Kidney (tissue), 14 donors: ENCODE measurements around the gene TNFSF13. TPM values are rescaled to one million over a fixed set of nuclear protein-coding genes. Genes with fewer than 3 reads are reported as not detected.
A peak's percentile ranks its signal among the peaks of the same experiment; 100 is the strongest.

Experiments
- DNase-seq, 5 donors: peaks; one replicate each; pipeline ENCODE4 v3.0.0-alpha.2; 2013 to 2020
- FAIRE-seq: peaks from 2 replicates; lab custom pipeline; 2012; peaks lifted over from hg19 to GRCh38; lab: Jason Lieb, UNC
- H3K27ac ChIP-seq, 2 donors: one replicate each; pipeline ENCODE4 v1.7.0; 2013; ENCODE audit warnings: low read depth in 2 of 2, low read length in 2 of 2, inconsistent platforms in 1 of 2
- H3K27me3 ChIP-seq: one replicate; pipeline ENCODE4 v1.7.1; 2013; ENCODE audit warnings: low read length, inconsistent platforms; ENCODE audit not compliant: control insufficient read depth, insufficient read depth
- H3K36me3 ChIP-seq, 3 donors: one replicate each; pipeline versions ENCODE4 v1.7.0 to v1.7.1; 2013; ENCODE audit warnings: low read length in 3 of 3, control low read depth in 1 of 3, inconsistent platforms in 1 of 3; ENCODE audit not compliant: insufficient read depth in 3 of 3, control insufficient read depth in 2 of 3
- H3K4me1 ChIP-seq, 3 donors: one replicate each; pipeline versions ENCODE4 v1.7.0 to v1.7.1; 2013; ENCODE audit warnings: low read length in 3 of 3, inconsistent platforms in 1 of 3, low read depth in 1 of 3; ENCODE audit not compliant: control insufficient read depth in 2 of 3, insufficient read depth in 2 of 3
- H3K4me3 ChIP-seq, 3 donors: one replicate each; pipeline versions ENCODE4 v1.7.0 to v1.8.1; 2013; ENCODE audit warnings: low read length in 3 of 3, control low read depth in 1 of 3, inconsistent platforms in 1 of 3
- H3K9ac ChIP-seq, 3 donors: one replicate each; pipeline versions ENCODE4 v1.7.0 to v1.7.1; 2013; ENCODE audit warnings: low read length in 3 of 3, control low read depth in 1 of 3, inconsistent platforms in 1 of 3
- H3K9me3 ChIP-seq, 3 donors: one replicate each; pipeline versions ENCODE4 v1.7.0 to v1.7.1; 2013; ENCODE audit warnings: low read length in 3 of 3, control low read depth in 1 of 3, inconsistent platforms in 1 of 3; ENCODE audit not compliant: control insufficient read depth in 2 of 3, insufficient read depth in 1 of 3
- intact Hi-C: fragments of 100-400 bp; cut with DNase I; formaldehyde crosslinking; loops from one replicate; pipeline ENCODE4 v1.11.1; 2022
- polyA plus RNA-seq: library from polyadenylated mRNA; stranded (reverse); fragments of 350-450 nt; fragmentation: Illumina TruSeq; extraction: RNeasy Lipid Tissue Mini Kit (QIAGEN cat#74804); gene quantifications from one replicate; pipeline ENCODE4 v1.2.3, GENCODE V29; 2014; ENCODE audit warnings: low read depth, low replicate concordance; ENCODE audit not compliant: insufficient read depth
- total RNA-seq: library from RNA; stranded (reverse); fragmentation: NEBNext Ultra II Directional; extraction: Animal tissue kit (Norgen Biotek cat#: 25700); gene quantifications from one replicate; pipeline ENCODE4 v1.2.1, GENCODE V29; 2021
- TF ChIP-seq, protein P1 (sequence below): IDR thresholded peaks from 3 replicates; pipeline ENCODE4 v1.5.1; 2012; ENCODE audit warnings: mild to moderate bottlenecking, moderate library complexity, borderline replicate concordance; ENCODE audit not compliant: insufficient read depth; ENCODE audit errors: extremely low read depth
- donor health status: control.
- donor health status: control.
- donor health status: control.
- donor health status: control.
- donor health status: control.
- donor health status: DM: yes; HTN: yes; CAD: no.
- donor health status: Normal renal cell carcinoma (clear cell type).

Gene TNFSF13
- total and polyA plus RNA-seq, 2 donors from 2014 or later: 68.6 to 99.2 TPM

DNA sequence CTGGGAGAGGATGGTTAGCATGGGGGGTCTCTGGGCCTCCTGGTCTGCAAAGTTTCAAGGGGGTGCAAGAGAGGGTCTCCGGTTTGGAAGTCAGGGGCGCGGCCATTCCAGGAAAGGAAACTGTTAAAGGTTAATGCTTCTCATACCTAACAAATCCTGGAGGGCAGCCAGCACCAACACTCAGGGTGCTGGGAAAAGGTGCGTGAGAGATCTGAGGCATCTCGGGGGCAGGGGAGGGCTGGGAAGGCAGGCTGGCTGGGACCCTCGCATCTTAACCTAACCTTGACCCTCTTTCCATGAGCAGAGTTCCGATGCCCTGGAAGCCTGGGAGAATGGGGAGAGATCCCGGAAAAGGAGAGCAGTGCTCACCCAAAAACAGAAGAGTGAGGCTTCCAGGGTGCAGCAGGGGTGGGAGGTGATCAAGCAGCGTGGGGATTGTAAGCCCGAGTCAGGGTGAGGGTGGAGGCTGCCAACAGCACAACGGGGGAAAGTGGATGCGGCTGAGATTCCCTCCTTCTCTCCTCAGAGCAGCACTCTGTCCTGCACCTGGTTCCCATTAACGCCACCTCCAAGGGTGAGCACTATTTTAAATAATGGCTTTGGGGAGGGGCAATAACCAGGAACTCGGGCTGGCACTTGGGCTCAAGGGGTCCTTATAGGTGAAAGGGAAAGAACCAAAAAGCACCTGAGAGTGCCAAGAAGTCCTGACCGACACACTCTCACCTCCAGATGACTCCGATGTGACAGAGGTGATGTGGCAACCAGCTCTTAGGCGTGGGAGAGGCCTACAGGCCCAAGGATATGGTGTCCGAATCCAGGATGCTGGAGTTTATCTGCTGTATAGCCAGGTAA lies 996 bp downstream of the TNFSF13 start:
- no peak for FAIRE-seq
- Histone ChIP-seq H3K9ac (peak overlapping the region in 2 of 3 donors; percentile 67 to 92), H3K27ac (peak overlapping the region; percentile 99 to 100), H3K27me3 (no peaks in the 10 kb centered on the region), H3K36me3 (peaks cover 0 to 5% (median 4%) of the 10 kb centered on the region in 3 donors), H3K4me3 (peak overlapping the region in 2 of 3 donors; percentile 65 to 86), H3K4me1 (peaks cover 3 to 49% (median 35%) of the 10 kb centered on the region in 3 donors), H3K9me3 (no peaks in the 10 kb centered on the region)
- DNase-seq: peak in 1 of 5 donors; percentile 79
- TF ChIP-seq, protein P1, sequence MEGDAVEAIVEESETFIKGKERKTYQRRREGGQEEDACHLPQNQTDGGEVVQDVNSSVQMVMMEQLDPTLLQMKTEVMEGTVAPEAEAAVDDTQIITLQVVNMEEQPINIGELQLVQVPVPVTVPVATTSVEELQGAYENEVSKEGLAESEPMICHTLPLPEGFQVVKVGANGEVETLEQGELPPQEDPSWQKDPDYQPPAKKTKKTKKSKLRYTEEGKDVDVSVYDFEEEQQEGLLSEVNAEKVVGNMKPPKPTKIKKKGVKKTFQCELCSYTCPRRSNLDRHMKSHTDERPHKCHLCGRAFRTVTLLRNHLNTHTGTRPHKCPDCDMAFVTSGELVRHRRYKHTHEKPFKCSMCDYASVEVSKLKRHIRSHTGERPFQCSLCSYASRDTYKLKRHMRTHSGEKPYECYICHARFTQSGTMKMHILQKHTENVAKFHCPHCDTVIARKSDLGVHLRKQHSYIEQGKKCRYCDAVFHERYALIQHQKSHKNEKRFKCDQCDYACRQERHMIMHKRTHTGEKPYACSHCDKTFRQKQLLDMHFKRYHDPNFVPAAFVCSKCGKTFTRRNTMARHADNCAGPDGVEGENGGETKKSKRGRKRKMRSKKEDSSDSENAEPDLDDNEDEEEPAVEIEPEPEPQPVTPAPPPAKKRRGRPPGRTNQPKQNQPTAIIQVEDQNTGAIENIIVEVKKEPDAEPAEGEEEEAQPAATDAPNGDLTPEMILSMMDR: no peak
- intact Hi-C loops: no loop called here

DNA sequence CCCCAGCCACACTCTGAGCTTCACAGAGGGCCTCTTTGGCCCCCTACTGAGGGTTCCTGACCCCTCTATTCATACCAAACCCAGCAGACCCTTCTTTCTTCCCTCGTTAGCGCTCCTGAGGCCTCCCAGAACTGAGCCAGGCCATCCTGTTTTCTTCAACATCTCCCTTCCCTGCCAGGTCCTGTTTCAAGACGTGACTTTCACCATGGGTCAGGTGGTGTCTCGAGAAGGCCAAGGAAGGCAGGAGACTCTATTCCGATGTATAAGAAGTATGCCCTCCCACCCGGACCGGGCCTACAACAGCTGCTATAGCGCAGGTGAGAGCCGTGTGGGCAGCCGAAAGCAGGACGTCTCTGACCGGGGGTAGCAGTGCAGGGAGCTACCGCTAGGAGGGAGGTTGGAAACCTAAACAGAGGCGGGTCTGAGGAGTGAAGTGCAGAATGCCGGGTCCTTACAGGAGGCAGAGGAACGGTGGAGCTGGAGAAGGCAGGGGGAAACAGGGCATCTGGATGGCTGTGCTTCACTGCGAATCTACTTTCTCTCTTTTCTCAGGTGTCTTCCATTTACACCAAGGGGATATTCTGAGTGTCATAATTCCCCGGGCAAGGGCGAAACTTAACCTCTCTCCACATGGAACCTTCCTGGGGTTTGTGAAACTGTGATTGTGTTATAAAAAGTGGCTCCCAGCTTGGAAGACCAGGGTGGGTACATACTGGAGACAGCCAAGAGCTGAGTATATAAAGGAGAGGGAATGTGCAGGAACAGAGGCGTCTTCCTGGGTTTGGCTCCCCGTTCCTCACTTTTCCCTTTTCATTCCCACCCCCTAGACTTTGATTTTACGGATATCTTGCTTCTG lies 1.9 kb downstream of the TNFSF13 start:
- DNase-seq (peak; percentile 82 to 86 (median 85)), FAIRE-seq (no peak)
- Histone ChIP-seq H3K9me3 (no peaks in the 10 kb centered on the region), H3K27ac (peak overlapping the region; percentile 99 to 100), H3K4me3 (peak overlapping the region; percentile 50 to 86 (median 65)), H3K9ac (peak overlapping the region; percentile 42 to 92 (median 67)), H3K27me3 (no peaks in the 10 kb centered on the region), H3K4me1 (peaks cover 3 to 49% (median 35%) of the 10 kb centered on the region in 3 donors), H3K36me3 (peaks cover 4 to 14% (median 6%) of the 10 kb centered on the region in 3 donors)
- intact Hi-C loops: no loop called here
- TF ChIP-seq, protein P1: peak; percentile 63

DNA sequence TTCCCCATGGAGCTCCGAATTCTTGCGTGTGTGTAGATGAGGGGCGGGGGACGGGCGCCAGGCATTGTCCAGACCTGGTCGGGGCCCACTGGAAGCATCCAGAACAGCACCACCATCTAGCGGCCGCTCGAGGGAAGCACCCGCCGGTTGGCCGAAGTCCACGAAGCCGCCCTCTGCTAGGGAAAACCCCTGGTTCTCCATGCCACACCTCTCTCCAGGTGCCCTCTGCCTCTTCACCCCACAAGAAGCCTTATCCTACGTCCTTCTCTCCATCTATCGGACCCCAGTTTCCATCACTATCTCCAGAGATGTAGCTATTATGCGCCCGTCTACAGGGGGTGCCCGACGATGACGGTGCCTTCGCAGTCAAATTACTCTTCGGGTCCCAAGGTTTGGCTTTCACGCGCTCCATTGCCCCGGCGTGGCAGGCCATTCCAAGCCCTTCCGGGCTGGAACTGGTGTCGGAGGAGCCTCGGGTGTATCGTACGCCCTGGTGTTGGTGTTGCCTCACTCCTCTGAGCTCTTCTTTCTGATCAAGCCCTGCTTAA lies 2.6 kb downstream of the TNFSF13 start:
- Histone ChIP-seq H3K27ac (peak overlapping the region; percentile 80 to 99), H3K4me3 (peak overlapping the region; percentile 69 to 86 (median 75)), H3K9me3 (no peaks in the 10 kb centered on the region), H3K9ac (peak overlapping the region; percentile 42 to 92 (median 63)), H3K36me3 (peaks cover 4 to 18% (median 8%) of the 10 kb centered on the region in 3 donors), H3K4me1 (peaks cover 3 to 49% (median 35%) of the 10 kb centered on the region in 3 donors), H3K27me3 (no peaks in the 10 kb centered on the region)
- FAIRE-seq (no peak), DNase-seq (peak; percentile 93 to 97 (median 94))
- TF ChIP-seq, protein P1: peak; percentile 95
- intact Hi-C loops: no loop called here
